ENCODE data around the gene QARS1. TPM values are rescaled to one million over a fixed set of nuclear protein-coding genes. Genes with fewer than 3 reads are reported as not detected.

The QARS1 gene
- total RNA-seq, 2 donors from 2014 or later, result 99.2 to 137 TPM

DNA sequence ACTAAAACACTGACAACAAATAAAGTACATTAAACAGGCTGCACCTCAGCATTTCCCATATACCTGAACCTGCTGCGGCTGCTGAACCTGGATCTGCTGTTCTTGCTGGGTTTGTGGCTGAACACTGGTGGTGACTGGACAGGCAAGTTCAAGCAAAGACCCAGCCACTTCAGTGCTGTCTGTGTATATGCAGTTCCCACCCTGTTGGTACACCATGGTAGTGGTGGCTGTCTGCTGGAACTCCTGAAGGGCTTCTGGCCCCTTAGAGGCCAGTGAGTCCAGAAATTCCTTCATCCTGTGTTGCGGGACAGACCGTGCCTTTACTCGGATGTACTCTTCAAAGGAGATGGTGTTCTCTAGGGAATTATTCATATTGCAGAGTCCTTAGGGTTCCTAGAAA lies 27.9 kb downstream of the QARS1 start:
- intact Hi-C loops (cut with DNase I), result no loop called here
- DNase-seq (ENCODE audit: low spot score), result no peak

DNA sequence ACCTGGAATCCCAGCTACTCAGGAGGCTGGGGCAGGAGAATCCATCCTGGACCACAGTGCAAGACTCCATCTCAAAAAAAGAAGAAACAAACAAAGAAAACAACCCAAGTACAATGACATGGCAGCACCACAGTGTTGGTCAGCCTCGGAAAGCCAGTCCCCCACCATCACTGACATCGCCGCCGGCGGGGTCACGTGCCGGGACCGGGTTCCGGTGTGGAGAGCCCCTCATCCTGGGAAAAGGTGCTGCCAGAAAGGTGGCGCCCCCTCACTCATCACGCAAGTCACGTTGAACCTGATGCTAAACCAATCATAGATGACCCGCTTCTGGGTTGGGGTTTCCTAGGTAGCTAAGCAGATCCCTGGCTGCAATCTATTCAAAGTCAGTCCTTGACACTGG lies 28.4 kb downstream of the QARS1 start:
- intact Hi-C loops (cut with DNase I), result no loop called here
- DNase-seq (ENCODE audit: low spot score), result no peak

DNA sequence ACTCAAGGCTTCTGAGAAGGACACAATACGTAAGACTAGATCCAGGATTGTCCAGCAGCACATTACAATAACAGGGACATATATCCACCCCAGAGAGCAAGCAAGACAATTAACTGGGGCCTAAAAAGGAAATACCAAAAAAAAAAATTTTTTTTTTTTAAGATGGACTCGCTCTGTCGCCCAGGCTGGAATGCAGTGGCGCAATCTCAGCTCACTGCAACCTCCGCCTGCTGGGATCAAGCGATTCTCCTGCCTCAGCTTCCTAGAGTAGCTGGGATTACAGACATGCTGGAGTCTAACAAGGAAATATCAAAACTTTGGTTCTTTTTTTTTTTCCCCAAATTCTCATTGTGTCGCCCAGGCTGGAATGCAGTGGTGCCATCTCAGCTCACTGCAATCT lies 46.5 kb downstream of the QARS1 start:
- intact Hi-C loops (cut with DNase I), result no loop called here
- DNase-seq (ENCODE audit: low spot score), result no peak

DNA sequence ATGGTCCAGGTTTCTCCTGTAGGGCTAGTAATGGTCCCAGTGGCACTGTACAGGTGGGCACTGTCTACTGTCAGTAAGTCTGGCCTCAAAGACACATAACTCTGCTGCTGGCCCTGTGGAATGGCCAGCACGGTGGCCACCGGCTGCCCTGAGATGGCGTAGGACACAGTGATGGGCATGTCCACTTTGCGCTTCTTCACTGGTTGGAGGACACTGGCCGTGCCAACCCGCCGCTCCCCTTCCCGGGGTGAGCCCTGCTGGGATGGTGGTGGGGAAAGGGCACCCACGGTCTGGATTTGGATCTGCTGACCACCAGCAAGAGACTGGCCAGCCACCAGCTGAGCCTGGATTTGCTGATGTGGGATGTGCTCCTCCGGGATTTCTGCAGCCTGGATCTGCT lies 47.3 kb downstream of the QARS1 start:
- intact Hi-C loops (cut with DNase I), result no loop called here
- DNase-seq (ENCODE audit: low spot score), result no peak

DNA sequence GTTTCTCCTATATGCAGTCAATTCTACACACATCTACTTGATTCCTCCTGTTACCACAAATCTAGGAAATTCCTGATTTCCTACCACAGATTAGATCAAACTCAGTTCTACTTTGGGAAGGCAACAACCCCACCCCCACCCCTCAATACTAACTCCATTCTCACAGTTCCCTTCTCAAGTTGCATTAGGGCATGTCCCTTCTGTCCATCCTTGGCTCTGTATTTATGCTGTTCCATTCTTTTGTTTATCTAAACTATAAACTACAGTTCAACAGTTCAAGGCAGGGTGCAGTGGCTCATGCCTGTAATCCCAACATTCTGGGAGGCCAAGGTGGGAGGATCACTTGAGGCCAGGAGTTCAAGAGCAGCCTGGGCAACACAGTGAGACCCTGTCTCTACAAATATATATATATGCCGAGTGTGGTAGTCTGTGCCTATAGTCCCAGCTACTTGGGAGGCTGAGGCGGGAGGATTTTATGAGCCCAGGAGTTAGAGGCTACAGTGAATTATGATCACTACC lies 50.2 kb downstream of the QARS1 start:
- intact Hi-C loops (cut with DNase I), result no loop called here
- DNase-seq (ENCODE audit: low spot score), result no peak

DNA sequence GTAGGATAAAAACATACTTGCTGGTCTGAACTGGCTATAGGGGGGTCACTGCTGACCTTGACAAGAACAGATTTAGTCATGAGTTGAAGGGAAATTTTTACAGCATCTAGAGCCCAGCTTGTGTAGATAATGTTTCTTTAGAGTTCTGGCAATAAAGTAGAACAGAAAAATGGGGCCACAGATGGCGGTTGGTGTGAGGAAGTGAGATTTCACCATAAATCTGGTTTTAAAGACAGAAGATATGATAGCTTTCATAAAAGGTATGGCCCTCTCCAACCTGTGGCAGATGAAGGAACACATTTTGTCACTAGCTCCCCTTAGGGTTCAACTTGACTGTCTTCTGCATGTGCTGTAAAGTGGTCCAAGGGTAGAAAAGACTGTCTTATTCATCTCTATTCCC lies 51.0 kb downstream of the QARS1 start:
- intact Hi-C loops (cut with DNase I), result no loop called here
- DNase-seq (ENCODE audit: low spot score), result no peak

Small RNAs within 50 kb of the gene (microRNA-seq; reads per million reads assigned to microRNA genes)
- gene MIR6890 (ENCODE audit: borderline microRNAs expressed in 2 of 2), result 0 to 0.32 reads per million in 2 donors

Other genes starting within 250 kb of the QARS1 start
- gene SLC25A20, start 205.9 kb downstream of the QARS1 start, total RNA-seq, result 10 to 100 TPM; 10.8 to 19.5 TPM
- 10 to 100 TPM; 59.2 to 84.6 TPM for gene ARIH2, start 185.9 kb downstream of the QARS1 start, total RNA-seq
- gene P4HTM, start 114.5 kb downstream of the QARS1 start, total RNA-seq, result 10 to 100 TPM; 16.4 to 26.1 TPM
- gene WDR6, start 97.4 kb downstream of the QARS1 start, total RNA-seq, result 10 to 100 TPM; 72.9 to 95.5 TPM
- gene DALRD3, start 86.2 kb downstream of the QARS1 start, total RNA-seq, result 10 to 100 TPM in 1 of 2 donors, 1 to 10 TPM in 1; 9.8 to 12.1 TPM
- gene NDUFAF3, start 82.6 kb downstream of the QARS1 start, total RNA-seq, result 10 to 100 TPM; 57.8 to 62.0 TPM
- 100 to 1,000 TPM in 1 of 2 donors, 10 to 100 TPM in 1; 96.4 to 112 TPM for gene IMPDH2, start 75.4 kb downstream of the QARS1 start, total RNA-seq
- 10 to 100 TPM; 73.4 to 93.2 TPM for gene QRICH1, start 10.7 kb downstream of the QARS1 start, total RNA-seq
- 10 to 100 TPM; 34.1 to 40.4 TPM for gene USP19, start 16.1 kb upstream of the QARS1 start, total RNA-seq
- gene LAMB2, start 28.3 kb upstream of the QARS1 start, total RNA-seq, result 100 to 1,000 TPM; 299 to 503 TPM
- 10 to 100 TPM; 14.1 to 14.3 TPM for gene CCDC71, start 61.6 kb upstream of the QARS1 start, total RNA-seq
- gene KLHDC8B, start 66.8 kb upstream of the QARS1 start, total RNA-seq, result 10 to 100 TPM; 29.8 to 31.9 TPM
- 1 to 10 TPM; 2.6 to 3.3 TPM for gene C3orf62, start 172.5 kb upstream of the QARS1 start, total RNA-seq
- 10 to 100 TPM; 49.0 to 54.6 TPM for gene USP4, start 235.3 kb upstream of the QARS1 start, total RNA-seq